22Rv1 (cell line): ENCODE results near the gene NAA80.

Experiments
- H3K27ac ChIP-seq: fragments of 450-650 bp; 2 replicates; pipeline ENCODE4 v1.5.1; 2017
- ZFX ChIP-seq: fragments of 450-650 bp; IDR thresholded peaks from 2 replicates; pipeline ENCODE4 v1.6.1; 2017; ENCODE audit warnings: antibody characterized with exemption, borderline replicate concordance
- TF ChIP-seq, protein P1 (sequence below): fragments of 450-650 bp; IDR thresholded peaks from 2 replicates; pipeline ENCODE4 v1.5.1; 2017; ENCODE audit warnings: mild to moderate bottlenecking

The NAA80 gene

DNA sequence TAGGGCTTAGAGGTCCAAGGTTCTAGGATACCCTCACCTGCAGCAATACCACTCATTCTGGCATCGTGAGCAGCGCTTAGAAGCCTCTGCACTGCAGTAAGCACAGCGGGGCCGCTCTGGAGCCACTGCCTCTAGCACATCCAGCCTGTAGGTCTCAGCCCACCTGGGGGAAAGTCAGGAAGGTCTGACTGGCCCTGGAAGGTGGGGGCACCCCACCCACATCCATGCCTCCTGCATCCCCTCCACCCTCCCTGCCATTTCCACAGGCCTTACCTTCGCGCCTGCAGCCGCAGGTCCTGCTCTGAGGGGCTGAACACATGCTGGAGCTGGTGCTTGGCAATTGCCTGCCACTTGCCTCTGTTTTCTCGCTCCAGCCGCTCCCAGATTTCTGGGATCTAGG is 42.3 kb upstream of the NAA80 start:
- no peak for TF ChIP-seq ZFX
- TF ChIP-seq, protein P1, sequence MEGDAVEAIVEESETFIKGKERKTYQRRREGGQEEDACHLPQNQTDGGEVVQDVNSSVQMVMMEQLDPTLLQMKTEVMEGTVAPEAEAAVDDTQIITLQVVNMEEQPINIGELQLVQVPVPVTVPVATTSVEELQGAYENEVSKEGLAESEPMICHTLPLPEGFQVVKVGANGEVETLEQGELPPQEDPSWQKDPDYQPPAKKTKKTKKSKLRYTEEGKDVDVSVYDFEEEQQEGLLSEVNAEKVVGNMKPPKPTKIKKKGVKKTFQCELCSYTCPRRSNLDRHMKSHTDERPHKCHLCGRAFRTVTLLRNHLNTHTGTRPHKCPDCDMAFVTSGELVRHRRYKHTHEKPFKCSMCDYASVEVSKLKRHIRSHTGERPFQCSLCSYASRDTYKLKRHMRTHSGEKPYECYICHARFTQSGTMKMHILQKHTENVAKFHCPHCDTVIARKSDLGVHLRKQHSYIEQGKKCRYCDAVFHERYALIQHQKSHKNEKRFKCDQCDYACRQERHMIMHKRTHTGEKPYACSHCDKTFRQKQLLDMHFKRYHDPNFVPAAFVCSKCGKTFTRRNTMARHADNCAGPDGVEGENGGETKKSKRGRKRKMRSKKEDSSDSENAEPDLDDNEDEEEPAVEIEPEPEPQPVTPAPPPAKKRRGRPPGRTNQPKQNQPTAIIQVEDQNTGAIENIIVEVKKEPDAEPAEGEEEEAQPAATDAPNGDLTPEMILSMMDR, result no peak
- no peak overlapping the region for H3K27ac ChIP-seq

DNA sequence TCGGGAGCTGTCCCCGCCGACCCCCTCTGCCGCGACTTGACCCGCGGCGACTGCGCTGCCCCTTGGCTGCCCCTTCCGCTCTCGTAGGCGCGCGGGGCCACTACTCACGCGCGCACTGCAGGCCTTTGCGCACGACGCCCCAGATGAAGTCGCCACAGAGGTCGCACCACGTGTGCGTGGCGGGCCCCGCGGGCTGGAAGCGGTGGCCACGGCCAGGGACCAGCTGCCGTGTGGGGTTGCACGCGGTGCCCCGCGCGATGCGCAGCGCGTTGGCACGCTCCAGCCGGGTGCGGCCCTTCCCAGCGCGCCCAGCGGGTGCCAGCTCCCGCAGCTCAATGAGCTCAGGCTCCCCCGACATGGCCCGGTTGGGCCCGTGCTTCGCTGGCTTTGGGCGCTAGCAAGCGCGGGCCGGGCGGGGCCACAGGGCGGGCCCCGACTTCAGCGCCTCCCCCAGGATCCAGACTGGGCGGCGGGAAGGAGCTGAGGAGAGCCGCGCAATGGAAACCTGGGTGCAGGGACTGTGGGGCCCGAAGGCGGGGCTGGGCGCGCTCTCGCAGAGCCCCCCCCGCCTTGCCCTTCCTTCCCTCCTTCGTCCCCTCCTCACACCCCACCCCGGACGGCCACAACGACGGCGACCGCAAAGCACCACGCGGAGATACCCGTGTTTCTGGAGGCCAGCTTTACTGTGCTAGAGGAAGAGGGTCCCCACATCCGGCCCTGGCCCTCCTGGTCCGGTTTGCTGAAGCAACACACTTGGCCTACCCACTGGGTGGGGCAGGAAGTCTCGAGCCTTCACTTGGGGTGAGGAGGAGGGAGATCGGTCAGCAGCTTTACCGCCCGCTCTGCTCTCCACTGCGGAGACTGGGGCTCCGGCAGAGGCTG is 41.5 kb upstream of the NAA80 start, which contains the start of gene RASSF1:
TSS of gene RASSF1 (minus strand) at position 389 of the 882 bp plus-strand sequence. CDS start at position 358, 31 bp downstream.
- no peak within 1 kb of the TSS for H3K27ac ChIP-seq
- no peak for TF ChIP-seq ZFX
- TF ChIP-seq, protein P1, result no peak

DNA sequence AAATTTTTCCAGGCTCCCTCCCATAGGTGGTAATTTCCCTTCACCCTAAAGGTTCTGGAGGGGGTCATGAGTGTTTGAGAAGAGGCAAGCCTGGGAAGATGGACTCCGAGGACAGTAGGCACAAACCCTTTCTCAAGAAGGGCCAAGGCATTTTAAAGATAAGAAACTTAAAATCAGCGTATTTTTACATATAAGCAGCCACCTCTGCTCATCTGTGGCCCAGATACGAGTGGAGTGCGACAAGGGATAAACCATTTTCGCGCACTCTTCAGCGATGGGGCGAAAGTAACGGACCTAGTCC is 40.9 kb upstream of the NAA80 start:
- TF ChIP-seq ZFX, result no peak
- TF ChIP-seq, protein P1, result no peak
- H3K27ac ChIP-seq, result no peak overlapping the region

DNA sequence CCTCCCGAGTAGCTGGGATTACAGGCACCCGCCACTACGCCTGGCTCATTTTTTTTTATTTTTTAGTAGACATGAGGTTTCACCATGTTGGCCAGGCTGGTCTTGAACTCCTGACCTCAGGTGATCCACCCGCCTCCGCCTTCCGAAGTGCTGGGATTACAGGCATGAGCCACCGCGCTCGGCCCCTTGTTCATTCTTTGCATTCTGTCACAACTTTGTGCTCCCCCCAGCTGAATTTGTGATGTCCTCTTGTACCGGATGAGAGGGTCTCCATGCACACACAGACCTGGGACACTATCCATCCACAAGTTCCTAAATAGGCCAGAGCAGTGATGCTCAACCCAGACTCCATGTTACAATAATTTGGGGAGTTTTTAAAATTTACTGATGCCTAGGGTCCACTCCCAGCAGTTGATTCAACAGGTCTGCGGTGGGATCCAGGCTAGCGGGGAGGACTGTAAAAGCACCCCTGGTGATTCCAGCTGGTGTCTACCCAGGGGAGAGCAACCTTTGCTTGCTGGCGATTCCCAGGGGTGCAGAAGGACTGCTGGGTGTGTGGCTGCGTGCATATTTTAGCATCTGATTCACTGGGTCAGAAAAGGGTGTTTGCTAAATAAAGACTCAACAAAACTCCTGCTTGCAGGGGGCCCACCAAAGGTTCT is 40.4 kb upstream of the NAA80 start:
- TF ChIP-seq, protein P1, result no peak
- no peak for TF ChIP-seq ZFX
- no peak overlapping the region for H3K27ac ChIP-seq

DNA sequence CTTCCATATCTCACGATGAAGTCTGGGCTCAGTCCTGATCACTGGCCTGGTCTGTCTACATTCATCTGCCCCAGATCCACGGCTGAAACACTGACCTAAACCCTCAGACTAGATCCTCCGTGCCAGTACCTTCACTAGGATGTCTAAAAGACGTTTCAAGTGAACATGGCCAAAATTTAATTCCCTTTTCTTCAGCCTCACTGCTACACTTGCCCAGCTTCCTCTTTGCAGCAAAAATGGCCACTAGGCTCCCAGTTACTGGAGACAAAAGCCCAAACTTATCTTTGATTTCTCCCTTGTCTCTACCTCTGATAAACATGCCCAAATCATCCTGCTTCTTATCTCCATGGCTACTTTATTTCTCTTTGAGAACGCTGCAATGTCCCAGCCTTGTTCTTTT is 39.8 kb upstream of the NAA80 start:
- TF ChIP-seq ZFX, result no peak
- TF ChIP-seq, protein P1, result no peak
- peak overlapping the region; percentile 90; the same call in 1 of the 2 replicates for H3K27ac ChIP-seq

DNA sequence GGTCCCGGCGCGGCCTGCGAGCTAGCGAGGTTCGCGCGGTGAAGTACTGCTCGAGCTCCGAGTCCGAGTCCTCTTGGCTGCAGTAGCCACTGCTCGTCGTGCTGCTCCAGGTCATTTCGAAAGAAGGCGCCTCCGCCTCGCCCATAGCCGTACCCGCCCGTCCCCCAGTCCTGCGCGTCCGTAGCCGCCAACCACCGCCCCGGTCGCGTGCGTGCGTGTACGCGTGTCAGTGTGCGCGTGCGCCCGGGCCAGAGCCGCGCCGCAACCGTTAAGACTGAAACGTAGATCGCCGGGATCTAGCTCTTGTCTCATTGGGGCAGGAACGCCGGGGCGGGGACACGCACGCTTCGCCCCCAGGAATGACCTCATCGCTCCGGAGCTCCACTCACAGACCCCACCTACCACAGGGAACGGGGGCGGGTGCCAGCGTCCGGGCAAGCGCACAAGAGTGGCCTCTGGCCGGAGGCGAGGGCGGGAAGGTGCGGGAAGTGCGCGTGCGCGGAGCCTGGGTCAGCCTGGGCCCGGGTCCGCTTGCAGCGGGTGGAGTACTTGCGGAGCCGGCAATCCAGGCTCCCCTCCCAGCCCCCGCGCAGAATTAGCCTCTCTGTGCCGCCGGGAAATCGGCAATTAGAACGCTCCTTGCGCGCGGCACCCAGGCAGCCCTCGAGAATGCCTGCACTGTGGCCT is 38.1 kb upstream of the NAA80 start:
- TF ChIP-seq, protein P1, result no peak
- TF ChIP-seq ZFX, result no peak

More for the DNA sequence above, 38.1 kb upstream of the NAA80 start:
- peak overlapping the region; percentile 90 for H3K27ac ChIP-seq
